AML-193 (cell line): ENCODE results near the gene SDHAF1.
"Not testable (repeated sequence)": the region's sequence is repeated elsewhere in the genome, so short reads cannot be mapped to it uniquely, and the experiment has no call there.

Experiments used
- DNase-seq, 2 experiments: peaks; one replicate each; lab custom pipeline; 2025; lab: John Stamatoyannopoulos, UW

SDHAF1 gene, protein sequence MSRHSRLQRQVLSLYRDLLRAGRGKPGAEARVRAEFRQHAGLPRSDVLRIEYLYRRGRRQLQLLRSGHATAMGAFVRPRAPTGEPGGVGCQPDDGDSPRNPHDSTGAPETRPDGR

DNA sequence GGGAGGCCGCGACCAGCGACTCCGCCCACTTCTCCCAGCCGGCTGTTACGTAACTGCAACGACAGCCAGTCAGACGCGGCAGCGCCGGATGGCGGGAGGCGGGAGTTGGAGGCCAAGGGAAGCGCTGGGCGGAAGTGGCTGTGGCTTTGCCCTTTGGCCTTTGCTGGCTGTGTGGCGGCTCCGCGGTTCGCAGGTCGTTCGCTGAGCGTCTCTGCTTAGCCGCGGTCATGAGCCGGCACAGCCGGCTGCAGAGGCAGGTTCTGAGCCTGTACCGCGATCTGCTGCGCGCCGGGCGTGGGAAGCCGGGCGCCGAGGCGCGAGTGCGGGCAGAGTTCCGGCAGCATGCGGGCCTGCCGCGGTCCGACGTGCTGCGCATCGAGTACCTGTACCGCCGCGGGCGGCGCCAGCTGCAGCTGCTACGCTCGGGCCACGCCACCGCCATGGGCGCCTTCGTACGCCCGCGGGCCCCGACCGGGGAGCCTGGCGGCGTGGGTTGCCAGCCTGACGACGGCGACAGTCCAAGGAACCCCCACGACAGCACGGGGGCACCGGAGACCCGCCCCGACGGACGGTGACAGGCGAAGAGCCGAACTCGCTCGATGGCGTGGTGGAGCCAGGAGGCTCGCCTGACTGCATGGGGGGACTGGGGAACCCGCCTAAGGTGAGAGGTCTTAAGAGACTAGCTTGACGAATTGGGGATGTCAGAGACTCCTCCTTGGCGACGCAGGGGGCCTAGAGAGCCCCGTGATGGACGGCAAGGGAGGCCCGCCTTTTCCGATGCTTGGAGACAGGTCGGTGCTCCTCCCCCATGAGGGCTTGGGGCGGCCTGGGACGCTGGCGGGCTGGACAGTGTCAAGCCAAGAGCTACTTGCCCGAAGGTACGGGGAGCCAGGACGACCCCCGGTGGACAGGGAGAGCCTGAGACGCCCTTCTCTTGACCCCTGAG lies at the start of gene SDHAF1:
TSS of gene SDHAF1 (plus strand) at position 141 of the 946 bp plus-strand sequence. CDS start at position 228, 87 bp downstream.
- peak; percentile 94 to 96 for DNase-seq

DNA sequence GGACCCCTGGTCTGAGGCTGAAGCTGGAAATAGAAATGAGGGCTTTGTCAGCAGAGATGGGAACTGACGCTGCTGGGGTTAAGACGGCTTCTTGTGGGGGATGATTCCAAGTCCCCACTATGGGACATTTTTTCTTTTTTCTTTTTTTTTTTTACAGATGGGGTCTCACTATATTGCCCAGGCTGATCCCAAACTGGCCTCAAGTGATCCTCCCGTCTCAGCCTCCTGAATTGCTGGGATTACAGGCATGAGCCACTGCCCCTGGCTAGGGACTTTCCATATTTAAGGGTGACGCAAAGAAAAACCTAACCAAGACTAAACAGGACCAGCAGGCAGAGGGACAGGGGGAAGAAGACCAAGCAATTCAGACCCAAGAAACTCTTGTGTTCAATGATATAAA lies 48.8 kb upstream of the SDHAF1 start:
- no peak for DNase-seq

DNA sequence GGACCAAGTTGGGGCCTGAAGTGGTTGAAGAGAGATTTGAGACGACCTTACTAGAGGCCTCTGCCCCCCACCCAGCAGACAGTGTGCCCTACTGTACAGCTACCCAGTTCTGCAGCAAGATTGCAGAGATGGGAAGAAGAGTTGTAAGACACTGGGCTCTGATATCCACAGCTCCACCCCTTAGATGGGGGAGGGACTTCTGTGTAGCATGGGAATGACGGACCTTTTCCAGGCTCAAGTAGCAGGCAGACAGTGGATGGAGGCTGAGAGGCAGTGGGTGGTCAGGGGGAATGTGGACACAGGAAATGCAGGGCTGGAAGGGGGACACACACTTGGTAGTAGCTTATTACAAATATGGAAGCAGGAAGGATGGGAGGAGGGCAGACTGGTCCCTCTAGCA lies 45.9 kb upstream of the SDHAF1 start:
- DNase-seq = no peak

DNA sequence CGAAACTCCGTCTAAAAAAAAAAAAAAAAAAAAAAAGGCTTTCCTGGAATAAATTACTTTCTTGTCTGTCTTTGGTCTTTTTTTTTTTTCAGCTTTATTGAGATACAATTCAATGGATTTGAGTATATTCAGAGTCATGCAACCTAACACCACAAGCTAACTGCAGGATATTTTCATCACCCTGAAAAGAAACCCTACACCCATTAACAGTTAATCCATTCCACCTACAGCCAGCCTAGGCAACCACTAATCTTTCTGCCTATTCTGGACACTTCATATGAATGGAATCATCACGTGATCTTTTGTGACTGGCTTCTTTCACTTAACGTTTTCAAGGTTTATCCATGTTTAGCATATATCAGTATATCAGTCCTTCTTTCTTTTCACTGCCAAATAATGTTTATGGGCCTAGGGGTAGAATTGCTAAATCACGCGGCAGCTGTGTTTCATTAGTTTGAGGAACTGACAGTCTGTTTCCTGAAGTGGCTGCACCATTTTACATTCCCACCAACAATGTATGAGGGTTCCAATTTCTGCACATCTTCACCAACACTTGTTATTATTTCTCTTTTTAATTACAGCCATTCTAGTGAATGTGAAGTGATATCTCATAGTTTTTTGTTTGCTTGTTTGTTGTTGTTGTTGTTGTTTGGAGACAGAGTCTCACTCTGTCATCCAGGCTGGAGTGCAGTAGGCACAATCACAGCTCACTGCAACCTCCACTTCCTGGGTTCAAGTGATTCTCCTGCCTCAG lies 38.9 kb upstream of the SDHAF1 start:
- no peak for DNase-seq

DNA sequence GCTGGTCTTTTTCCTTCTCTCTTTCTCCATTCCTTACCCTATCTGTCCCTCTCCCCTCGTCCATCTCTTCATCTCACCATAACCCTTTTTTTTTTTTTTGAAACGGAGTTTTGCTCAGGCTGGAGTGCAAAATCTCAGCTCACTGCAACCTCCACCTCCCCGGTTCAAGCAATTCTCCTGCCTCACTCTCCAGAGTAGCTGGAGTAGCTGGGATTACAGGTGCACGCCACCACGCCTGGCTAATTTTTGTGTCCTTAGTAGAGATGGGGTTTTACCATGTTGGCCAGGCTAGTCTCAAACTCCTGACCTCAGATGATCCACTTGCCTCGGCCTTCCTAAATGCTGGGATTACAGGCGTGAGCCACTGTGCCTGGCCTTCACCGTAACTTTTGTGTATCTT lies 37.6 kb upstream of the SDHAF1 start:
- not testable (repeated sequence) for DNase-seq

DNA sequence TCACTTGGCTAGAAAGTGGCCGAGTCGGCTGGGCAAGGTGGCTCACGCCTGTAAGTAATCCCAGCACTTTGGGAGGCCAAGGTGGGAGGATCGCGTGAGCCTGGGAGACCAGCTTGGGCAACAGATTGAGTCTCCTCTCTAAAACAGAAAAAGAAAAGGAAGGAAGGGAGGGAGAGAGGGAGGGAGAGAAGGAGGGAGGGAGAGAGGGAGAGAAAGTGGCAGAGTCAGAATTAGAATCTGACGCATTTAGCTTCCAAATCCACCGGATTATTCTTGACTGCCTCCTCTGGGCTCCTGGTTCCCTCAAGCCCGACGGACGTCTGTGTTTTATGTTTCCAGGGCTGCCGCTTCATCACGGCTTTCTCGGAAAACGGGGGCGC lies 36.3 kb upstream of the SDHAF1 start:
- no peak for DNase-seq

DNA sequence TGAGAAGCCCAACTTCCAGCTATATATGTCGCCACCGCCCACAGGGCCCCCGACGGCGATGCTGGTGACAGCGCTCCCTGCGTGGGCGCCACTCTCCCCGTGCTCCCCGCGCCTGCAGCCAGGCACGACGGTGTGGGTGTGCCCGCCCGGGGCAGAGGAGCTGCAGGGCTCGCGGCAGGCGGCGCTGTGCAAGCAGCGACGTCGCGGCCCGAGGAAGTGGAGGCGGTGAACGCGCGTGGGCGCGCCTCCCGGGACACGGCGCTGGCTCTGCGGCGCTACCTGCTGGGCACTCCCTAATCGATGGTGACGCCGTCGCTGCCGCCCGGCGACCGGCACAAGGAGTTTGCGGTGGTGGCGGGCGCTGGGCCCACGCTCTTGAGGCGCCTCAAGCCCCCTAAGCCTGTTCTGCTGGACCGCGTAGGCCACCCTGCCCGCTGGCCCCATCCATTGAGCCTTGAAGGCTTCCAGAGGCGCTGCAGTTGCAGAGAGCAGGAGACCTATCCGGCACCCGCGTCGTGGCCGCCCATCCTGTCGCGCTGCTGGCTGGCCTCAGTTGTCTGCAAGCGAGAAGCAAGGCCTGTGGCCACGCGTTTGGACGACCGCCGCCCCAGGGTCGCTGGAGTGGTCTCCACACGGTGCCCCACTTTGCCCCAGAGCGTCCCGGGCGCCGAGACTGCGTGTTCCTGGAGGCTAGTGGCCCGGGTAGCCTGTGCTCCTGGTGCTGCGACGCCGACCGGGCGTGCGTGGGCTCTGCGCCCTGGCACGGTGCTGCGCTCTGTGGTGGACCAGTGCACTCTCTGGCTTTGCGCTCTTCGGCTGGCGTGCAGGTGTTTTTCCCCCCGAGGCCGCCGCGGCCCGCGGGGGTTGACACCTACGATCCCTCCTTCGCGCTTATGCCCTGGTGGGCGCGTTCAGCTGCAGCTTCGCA lies 35.7 kb upstream of the SDHAF1 start:
- DNase-seq = no peak

DNA sequence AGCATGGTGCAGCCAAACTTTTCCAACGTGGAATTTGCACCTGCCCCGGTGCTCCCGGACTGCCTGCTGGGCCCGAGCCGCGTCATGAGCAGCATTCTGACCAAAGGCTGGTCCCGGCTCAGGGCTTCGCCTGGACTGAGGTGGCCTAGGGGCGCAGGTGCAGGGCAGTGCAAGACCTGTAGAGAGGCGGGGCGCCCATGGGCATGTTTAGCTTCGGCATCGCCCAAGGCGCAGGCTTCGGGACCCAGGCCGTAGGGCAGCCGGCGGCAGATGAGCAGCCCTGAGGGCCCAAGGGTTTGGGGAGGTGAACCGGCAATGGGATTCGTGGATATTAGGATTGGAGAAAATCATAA lies 35.0 kb upstream of the SDHAF1 start:
- DNase-seq = no peak

DNA sequence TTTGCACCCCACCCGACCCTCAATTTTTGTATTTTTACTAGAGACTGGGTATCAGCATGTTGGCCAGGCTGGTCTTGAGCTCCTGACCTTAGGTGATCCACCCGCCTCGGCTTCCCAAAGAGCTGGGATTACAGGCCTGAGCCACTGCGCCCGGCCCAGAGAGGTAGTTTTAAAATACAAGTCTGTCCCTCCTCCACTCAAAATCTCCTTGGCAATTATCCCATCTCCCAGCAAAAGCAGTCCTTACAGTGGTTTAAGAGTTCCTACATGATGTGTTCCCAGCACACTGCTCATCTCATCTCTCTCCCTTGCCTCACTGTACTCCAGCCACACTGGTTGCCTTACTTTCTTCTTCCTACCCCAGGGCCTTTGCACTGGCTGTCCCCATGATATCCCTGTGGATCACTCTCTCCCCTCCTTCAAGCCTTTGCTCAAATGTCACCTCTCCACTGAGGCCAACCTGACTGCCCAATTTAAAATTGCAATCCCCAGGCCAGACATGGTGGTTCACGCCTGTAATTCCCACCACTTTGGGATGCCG lies 34.5 kb upstream of the SDHAF1 start:
- DNase-seq = no peak

DNA sequence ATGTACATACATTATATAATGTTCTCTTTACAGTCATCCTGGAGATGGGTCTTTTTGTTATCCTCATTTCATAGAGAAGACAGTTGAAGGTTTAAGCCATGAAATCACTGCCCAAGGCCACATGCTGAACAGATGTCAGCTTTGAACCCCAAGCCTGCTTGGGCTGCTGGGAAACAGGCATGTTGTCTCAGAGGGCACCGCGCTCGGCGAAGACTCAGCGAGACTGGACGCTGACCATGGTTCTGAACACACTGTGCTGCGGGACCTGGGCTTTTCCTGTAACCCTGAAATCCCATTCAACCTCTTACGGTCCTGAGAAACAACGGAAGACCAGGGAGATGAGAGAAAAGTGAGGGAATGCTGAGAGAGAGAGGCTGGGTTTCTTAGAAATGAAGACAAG lies 31.5 kb upstream of the SDHAF1 start:
- no peak for DNase-seq

DNA sequence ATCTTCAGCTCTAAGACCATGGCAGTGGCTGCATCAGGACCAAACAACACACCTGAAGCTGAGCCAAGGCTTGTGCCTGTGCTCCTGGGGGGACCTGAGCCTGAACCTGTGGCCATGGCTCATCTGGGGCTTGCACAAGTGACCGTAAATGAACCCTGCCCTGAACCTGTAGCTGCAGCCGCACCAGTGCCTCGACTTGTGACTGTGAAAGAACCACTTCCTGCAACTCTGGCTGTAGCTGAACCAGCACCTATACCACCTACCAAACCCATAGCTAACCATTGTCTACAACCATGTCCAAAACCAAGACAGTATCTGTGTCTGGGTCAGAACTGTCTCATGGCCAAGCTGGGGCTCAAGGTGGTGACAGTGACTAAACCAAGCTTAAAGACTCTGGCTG lies 28.2 kb upstream of the SDHAF1 start:
- no peak for DNase-seq

DNA sequence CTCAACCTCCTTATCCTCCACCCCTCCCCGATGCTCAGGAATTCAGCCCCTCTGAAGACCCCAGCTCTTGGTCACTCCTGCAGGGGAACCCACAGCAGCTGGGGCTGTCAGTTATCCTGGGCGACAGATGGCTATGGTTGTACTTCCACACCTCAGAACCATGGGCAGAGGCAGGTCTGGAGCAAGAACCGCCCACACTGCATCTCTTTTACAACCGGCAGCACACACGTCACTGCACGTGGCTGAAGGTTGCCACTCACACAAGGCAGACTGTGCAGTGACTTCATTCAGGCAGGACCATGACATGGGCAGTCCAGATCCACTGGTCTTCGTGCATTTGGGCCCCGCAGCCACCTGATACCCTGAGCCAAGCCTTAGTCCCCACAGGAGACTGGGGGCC lies 21.5 kb upstream of the SDHAF1 start:
- DNase-seq = no peak

DNA sequence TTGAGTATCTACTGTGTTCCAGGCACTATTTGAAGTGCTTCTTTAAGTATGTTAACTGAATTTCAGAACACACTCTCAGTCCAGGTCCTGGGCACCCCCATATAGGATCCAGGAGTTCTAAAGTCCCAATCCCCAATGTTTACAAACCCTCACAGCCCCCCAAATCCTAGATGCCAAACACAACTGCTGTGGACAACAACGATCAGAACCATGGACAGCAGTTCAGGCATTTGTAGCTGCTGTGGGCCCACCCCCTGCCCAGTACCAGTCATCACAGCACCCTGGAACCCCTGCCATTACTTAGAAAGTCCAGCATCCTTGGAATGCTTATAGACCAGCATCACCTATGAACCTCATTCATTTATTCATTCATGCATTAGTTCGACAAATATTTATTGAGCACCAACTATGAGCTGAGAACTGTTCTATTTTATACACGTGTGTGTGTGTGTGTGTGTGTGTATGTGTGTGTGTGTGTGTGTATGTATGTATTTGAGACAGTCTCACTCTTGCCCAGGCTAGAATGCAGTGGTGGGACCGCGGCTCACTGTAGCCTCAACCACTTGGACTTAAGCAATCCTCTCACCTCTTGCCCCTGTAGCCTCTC lies 19.3 kb upstream of the SDHAF1 start:
- DNase-seq = peak in 1 of 2 experiments; percentile 12

DNA sequence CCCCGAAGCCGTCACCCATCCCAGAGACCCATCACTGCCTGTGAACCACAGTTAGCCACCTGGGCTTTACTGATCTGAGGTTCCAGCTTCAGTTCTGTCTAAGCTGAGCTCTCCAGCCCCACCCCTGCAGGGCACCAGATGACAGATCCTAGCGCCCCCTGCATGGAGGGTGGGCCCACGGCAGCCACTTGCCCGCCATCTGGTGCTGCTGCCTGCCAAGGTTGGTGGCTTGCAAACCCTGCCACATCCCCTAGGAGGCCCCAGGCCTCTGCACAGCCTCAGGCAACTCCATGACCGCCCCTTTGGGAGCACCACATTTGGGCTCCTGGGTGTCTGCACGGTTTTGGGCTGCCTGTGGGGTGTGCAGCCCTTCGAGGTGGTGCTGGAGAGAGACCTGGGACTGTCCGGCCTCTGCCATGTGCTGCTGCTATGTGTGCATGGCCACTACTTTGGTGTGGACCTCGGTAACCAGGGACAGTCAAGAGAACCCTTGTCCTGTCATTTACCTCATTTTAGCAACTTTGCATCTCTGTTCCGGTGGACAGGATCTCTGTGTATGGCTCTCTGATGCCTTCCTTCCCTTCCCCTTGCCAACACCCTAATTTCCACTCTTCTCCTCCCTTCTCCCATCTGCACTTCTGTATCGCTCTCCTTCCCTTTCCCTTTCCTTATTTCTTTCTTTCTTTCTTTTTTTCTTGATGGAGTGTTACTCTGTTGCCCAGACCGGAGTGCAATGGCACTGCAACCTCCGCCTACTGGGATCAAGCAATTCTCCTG lies 17.4 kb upstream of the SDHAF1 start:
- DNase-seq = peak; percentile 11 to 14

DNA sequence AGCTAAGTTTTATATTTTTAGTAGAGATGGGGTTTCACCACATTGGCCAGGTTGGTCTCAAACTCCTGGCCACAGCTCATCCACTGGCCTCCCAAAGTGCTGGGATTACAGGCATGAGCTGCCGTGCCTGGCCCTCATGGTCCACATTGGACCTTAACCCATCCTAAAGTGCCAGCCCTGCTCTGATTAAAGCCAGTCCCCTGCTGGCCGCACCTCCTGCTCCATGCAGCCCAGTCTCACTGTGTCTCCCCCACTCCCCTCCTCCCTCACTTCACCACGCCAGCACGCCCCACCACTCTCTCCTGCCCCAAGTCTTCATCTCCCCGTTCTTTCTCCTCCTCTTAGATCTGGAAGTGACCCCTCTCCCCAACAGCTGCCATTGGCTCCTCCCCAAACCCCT lies 16.7 kb upstream of the SDHAF1 start:
- DNase-seq = no peak

DNA sequence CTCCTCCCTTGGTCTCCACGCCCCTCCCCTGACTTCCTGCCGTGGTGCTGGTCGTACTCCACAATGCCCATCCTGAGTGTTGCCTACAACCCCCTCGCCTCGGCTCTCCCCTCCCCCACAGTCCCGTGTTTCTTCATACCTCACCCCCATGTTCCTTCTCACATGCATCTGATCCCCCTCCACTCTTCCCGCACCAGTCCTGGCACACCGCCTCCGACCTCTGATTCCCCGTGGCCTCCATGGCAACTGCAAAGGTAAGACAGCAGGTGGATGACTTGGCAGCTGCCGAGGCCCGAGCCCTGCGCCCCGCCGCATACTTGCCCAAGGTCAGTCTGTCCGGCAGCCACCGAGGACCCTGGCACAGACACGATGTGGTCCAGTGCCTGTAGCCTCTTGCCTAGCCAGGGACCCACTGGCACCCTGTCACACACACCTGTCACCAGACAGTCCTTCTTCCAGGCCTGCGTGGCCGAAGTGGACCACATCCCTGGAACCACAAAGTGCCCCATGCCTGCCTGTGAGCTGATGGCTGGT lies 16.1 kb upstream of the SDHAF1 start:
- no peak for DNase-seq

DNA sequence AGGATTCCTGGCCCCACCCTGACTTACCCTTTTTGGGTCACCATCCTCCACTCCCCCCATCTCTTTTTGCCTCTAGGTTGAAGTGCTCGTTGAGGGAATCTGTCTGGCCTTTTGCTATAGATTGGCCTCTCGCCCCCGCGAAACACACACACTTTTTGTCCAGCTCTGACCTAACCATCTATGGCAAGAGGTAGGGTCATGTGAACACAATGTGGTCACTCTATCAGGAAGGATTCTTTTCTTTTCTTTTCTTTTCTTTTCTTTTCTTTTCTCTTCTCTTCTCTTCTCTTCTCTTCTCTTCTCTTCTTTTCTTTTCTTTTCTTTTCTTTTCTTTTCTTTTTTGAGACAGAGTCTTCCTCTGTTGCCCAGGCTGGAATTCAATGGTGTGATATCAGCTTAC lies 14.0 kb upstream of the SDHAF1 start:
- DNase-seq = not testable (repeated sequence)

DNA sequence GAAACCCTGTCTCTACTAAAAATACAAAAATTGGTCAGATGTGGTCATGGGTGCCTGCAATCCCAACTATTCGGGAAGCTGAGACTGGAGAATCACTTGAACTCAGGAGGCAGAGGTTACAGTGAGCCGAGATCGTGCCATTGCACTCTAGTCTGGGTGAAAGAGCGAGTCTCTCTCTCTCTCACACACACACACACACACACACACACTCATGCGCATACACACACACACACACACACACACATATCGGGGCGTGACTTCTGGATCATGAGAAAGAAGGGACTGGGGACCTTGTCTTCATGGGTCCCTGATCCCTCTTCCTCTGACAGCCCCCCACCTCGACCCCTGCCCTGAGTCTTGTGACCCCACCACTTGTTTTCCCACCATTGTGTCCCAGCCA lies 11.8 kb upstream of the SDHAF1 start:
- DNase-seq = no peak

DNA sequence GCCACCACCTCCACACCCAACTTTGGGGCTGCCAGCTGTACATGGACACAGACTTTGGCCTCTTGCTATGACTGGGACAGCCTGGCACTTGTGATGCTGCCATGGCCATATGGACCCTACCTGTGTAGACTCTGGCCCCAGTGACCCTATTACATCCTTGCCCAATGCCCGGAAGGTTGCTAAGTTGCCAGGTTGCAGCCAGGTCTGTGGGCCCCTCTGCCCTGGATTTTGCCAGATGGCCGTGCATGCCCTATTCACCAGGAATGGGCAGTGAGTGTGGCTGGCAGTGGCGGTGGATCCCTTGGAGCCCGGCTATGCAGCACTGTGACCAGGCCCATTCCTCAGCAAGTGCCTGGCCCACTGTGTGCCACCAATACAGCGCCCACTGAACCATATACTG lies 8.9 kb upstream of the SDHAF1 start:
- no peak for DNase-seq
